HepG2 (cell line): Measurements from ENCODE around the gene RGS19. TPM values are rescaled to one million over a fixed set of nuclear protein-coding genes. Genes with fewer than 3 reads are reported as not detected.

Source experiments
- JDP2 ChIP-seq: sonication (generic); formaldehyde crosslinking; IDR thresholded peaks from 2 replicates; pipeline ENCODE4 v1.8.1; 2022; ENCODE audit warnings: missing genetic modification reagents, borderline replicate concordance
- JUND ChIP-seq: sonication (generic); formaldehyde crosslinking; IDR thresholded peaks from 2 replicates; pipeline ENCODE4 v1.8.0; 2022; ENCODE audit warnings: mild to moderate bottlenecking, missing genetic modification reagents
- MAFF ChIP-seq: IDR thresholded peaks from 2 replicates; pipeline ENCODE4 v1.6.1; 2011; ENCODE audit warnings: low read depth, low read length, improper control_type of control experiment
- MBNL3 ChIP-seq: fragments of 250-450 bp; sonication (Bioruptor Pico); conservative IDR thresholded peaks from 2 replicates; pipeline ENCODE4 v1.8.0; 2022; ENCODE audit warnings: mild to moderate bottlenecking, inconsistent platforms
- PAX8 ChIP-seq: sonication (generic); formaldehyde crosslinking; IDR thresholded peaks from 2 replicates; pipeline ENCODE4 v1.8.0; 2022; ENCODE audit warnings: mild to moderate bottlenecking, missing genetic modification reagents, borderline replicate concordance
- SMAD1 ChIP-seq: sonication (generic); formaldehyde crosslinking; IDR thresholded peaks from 2 replicates; pipeline ENCODE4 v1.4.0; 2020; ENCODE audit warnings: missing genetic modification reagents, low read depth, mild to moderate bottlenecking, borderline replicate concordance
- TEAD3 ChIP-seq: optimal IDR thresholded peaks from 2 replicates; pipeline ENCODE3; 2016; ENCODE audit warnings: borderline replicate concordance
- ZNF207 ChIP-seq: fragments of 450-650 bp; IDR thresholded peaks from 2 replicates; pipeline ENCODE4 v1.6.1; 2016; ENCODE audit warnings: antibody characterized with exemption, borderline replicate concordance
- ZSCAN12 ChIP-seq: sonication (generic); formaldehyde crosslinking; IDR thresholded peaks from 2 replicates; pipeline ENCODE4 v1.9.0; 2021; ENCODE audit warnings: mild to moderate bottlenecking, missing genetic modification reagents
- ZSCAN22 ChIP-seq: sonication (generic); formaldehyde crosslinking; IDR thresholded peaks from 2 replicates; pipeline ENCODE4 v1.4.0; 2020; ENCODE audit warnings: mild to moderate bottlenecking, missing genetic modification reagents
- polyA plus RNA-seq, 8 experiments: library from polyadenylated mRNA; depleted of rRNA in 3 of 8; stranded (reverse) in 7 of 8; unstranded in 1 of 8; fragments of >200 nt; fragmentation: Illumina TruSeq in 4 of 8; extraction: Trizol in 4 of 8; gene quantifications; 2 replicates each; pipeline versions ENCODE4 v1.2.1 to v1.2.3, GENCODE V29; 2011 to 2016; ENCODE audit warnings: low read depth in 4 of 8, missing spikeins in 1 of 8, mixed read lengths in 1 of 8; ENCODE audit not compliant: insufficient read depth in 1 of 8
- total RNA-seq, 5 experiments: library from RNA; depleted of rRNA; stranded (reverse); fragments of >200 nt; fragmentation: Illumina TruSeq; extraction: Trizol; gene quantifications; 2 replicates each; pipeline ENCODE4 v1.2.3, GENCODE V29; 2016; ENCODE audit warnings: low read depth in 1 of 5
- TF ChIP-seq, protein P1 (sequence below): sonication (generic); formaldehyde crosslinking; IDR thresholded peaks from 2 replicates; pipeline ENCODE4 v1.4.0; 2020; ENCODE audit warnings: missing genetic modification reagents
- TF ChIP-seq, protein P2 (sequence below): sonication (generic); formaldehyde crosslinking; IDR thresholded peaks from 2 replicates; pipeline ENCODE4 v1.4.0; 2020; ENCODE audit warnings: missing genetic modification reagents, borderline replicate concordance
- TF ChIP-seq, protein P3 (sequence below): sonication (generic); formaldehyde crosslinking; IDR thresholded peaks from 2 replicates; pipeline ENCODE4 v1.4.0; 2020; ENCODE audit warnings: missing genetic modification reagents
- TF ChIP-seq, protein P4 (sequence below): sonication (generic); formaldehyde crosslinking; IDR thresholded peaks from 2 replicates; pipeline ENCODE4 v1.4.0; 2020; ENCODE audit warnings: mild to moderate bottlenecking, missing genetic modification reagents

RGS19 gene
- total and polyA plus RNA-seq, 2 of the 13 experiments (the other 11 are each of a cell fraction or from before 2014, with no cell fraction given), result 10.7 to 11.9 TPM

DNA sequence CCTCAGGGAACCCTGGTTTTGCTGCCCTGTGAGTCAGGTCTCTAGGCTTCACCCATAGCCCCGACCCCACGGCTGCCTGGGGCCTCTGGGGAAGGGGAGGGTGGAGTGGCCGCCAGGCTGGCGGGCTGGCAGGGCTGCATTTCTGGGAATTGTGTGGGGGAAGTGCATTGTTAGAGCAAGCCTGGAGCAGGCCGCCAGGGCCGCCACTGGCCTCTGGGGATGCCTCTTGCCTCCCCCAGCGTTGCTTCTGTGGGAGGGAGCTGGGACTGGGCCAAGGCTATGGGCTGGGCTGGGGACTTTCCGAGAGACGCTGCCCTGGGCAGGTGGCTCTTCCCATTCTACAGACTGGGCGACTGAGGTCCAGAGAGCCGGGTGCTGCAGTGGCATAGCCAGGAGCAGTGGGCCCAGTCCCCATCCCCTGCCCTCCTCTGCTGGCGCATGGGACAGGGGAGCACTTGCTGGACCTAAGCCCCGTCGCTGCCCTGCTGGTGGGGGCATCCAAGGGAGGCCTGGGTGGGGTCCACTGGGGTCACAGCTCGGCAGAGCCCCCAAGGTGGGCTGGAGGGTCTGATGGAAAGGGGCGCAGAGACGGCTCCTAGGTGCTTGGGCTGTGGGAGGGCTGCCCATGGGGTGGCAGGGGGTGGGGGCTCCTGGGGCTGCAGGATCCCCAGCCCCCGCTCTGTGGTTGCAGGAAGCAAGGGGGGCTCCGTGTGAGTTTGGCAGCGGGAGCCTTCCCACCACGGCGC is 23.3 kb downstream of the RGS19 start (continued):
- TF ChIP-seq, protein P1, sequence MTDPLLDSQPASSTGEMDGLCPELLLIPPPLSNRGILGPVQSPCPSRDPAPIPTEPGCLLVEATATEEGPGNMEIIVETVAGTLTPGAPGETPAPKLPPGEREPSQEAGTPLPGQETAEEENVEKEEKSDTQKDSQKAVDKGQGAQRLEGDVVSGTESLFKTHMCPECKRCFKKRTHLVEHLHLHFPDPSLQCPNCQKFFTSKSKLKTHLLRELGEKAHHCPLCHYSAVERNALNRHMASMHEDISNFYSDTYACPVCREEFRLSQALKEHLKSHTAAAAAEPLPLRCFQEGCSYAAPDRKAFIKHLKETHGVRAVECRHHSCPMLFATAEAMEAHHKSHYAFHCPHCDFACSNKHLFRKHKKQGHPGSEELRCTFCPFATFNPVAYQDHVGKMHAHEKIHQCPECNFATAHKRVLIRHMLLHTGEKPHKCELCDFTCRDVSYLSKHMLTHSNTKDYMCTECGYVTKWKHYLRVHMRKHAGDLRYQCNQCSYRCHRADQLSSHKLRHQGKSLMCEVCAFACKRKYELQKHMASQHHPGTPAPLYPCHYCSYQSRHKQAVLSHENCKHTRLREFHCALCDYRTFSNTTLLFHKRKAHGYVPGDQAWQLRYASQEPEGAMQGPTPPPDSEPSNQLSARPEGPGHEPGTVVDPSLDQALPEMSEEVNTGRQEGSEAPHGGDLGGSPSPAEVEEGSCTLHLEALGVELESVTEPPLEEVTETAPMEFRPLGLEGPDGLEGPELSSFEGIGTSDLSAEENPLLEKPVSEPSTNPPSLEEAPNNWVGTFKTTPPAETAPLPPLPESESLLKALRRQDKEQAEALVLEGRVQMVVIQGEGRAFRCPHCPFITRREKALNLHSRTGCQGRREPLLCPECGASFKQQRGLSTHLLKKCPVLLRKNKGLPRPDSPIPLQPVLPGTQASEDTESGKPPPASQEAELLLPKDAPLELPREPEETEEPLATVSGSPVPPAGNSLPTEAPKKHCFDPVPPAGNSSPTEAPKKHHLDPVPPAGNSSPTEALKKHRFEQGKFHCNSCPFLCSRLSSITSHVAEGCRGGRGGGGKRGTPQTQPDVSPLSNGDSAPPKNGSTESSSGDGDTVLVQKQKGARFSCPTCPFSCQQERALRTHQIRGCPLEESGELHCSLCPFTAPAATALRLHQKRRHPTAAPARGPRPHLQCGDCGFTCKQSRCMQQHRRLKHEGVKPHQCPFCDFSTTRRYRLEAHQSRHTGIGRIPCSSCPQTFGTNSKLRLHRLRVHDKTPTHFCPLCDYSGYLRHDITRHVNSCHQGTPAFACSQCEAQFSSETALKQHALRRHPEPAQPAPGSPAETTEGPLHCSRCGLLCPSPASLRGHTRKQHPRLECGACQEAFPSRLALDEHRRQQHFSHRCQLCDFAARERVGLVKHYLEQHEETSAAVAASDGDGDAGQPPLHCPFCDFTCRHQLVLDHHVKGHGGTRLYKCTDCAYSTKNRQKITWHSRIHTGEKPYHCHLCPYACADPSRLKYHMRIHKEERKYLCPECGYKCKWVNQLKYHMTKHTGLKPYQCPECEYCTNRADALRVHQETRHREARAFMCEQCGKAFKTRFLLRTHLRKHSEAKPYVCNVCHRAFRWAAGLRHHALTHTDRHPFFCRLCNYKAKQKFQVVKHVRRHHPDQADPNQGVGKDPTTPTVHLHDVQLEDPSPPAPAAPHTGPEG (CRISPR knock-in tag), result no peak
- TF ChIP-seq PAX8 (CRISPR knock-in tag) (no peak), JUND (CRISPR knock-in tag) (no peak), MBNL3 (CRISPR knock-in tag) (no peak), SMAD1 (no peak; the same call in none of the 2 replicates), ZNF207 (no peak), MAFF (no peak), JDP2 (no peak), ZSCAN12 (CRISPR knock-in tag) (no peak), ZSCAN22 (no peak), TEAD3 (CRISPR knock-in tag) (peak; percentile 27)
- TF ChIP-seq, protein P2, sequence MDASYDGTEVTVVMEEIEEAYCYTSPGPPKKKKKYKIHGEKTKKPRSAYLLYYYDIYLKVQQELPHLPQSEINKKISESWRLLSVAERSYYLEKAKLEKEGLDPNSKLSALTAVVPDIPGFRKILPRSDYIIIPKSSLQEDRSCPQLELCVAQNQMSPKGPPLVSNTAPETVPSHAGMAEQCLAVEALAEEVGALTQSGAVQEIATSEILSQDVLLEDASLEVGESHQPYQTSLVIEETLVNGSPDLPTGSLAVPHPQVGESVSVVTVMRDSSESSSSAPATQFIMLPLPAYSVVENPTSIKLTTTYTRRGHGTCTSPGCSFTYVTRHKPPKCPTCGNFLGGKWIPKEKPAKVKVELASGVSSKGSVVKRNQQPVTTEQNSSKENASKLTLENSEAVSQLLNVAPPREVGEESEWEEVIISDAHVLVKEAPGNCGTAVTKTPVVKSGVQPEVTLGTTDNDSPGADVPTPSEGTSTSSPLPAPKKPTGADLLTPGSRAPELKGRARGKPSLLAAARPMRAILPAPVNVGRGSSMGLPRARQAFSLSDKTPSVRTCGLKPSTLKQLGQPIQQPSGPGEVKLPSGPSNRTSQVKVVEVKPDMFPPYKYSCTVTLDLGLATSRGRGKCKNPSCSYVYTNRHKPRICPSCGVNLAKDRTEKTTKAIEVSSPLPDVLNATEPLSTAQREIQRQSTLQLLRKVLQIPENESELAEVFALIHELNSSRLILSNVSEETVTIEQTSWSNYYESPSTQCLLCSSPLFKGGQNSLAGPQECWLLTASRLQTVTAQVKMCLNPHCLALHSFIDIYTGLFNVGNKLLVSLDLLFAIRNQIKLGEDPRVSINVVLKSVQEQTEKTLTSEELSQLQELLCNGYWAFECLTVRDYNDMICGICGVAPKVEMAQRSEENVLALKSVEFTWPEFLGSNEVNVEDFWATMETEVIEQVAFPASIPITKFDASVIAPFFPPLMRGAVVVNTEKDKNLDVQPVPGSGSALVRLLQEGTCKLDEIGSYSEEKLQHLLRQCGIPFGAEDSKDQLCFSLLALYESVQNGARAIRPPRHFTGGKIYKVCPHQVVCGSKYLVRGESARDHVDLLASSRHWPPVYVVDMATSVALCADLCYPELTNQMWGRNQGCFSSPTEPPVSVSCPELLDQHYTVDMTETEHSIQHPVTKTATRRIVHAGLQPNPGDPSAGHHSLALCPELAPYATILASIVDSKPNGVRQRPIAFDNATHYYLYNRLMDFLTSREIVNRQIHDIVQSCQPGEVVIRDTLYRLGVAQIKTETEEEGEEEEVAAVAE (CRISPR knock-in tag), result peak; percentile 76
- TF ChIP-seq, protein P3, sequence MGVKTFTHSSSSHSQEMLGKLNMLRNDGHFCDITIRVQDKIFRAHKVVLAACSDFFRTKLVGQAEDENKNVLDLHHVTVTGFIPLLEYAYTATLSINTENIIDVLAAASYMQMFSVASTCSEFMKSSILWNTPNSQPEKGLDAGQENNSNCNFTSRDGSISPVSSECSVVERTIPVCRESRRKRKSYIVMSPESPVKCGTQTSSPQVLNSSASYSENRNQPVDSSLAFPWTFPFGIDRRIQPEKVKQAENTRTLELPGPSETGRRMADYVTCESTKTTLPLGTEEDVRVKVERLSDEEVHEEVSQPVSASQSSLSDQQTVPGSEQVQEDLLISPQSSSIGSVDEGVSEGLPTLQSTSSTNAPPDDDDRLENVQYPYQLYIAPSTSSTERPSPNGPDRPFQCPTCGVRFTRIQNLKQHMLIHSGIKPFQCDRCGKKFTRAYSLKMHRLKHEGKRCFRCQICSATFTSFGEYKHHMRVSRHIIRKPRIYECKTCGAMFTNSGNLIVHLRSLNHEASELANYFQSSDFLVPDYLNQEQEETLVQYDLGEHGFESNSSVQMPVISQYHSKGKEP, result peak; percentile 84; the same call in 1 of the 2 replicates
- TF ChIP-seq, protein P4, sequence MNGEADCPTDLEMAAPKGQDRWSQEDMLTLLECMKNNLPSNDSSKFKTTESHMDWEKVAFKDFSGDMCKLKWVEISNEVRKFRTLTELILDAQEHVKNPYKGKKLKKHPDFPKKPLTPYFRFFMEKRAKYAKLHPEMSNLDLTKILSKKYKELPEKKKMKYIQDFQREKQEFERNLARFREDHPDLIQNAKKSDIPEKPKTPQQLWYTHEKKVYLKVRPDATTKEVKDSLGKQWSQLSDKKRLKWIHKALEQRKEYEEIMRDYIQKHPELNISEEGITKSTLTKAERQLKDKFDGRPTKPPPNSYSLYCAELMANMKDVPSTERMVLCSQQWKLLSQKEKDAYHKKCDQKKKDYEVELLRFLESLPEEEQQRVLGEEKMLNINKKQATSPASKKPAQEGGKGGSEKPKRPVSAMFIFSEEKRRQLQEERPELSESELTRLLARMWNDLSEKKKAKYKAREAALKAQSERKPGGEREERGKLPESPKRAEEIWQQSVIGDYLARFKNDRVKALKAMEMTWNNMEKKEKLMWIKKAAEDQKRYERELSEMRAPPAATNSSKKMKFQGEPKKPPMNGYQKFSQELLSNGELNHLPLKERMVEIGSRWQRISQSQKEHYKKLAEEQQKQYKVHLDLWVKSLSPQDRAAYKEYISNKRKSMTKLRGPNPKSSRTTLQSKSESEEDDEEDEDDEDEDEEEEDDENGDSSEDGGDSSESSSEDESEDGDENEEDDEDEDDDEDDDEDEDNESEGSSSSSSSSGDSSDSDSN (CRISPR knock-in tag), result peak; percentile 43
